ENCODE data around the gene HOXB13.
"Not testable (repeated sequence)": the region's sequence is repeated elsewhere in the genome, so short reads cannot be mapped to it uniquely, and the experiment has no call there.

The HOXB13 gene

GRCh38 chr17:48720266-48721008, 8.1 kb downstream of the HOXB13 start:
- Histone ChIP-seq H3K9me3 (ENCODE audit: insufficient read depth, low read length) (no peaks in the 10 kb centered on the region), H3K4me3 (ENCODE audit: insufficient read length, low read depth) (no peak overlapping the region), H3K9ac (ENCODE audit: insufficient read length, low read depth) (peak overlapping the region; percentile 27), H3K27me3 (ENCODE audit: insufficient read depth, insufficient read length) (peaks cover 95% of the 10 kb centered on the region), H3K4me1 (ENCODE audit: insufficient read depth, insufficient read length) (peaks cover 20% of the 10 kb centered on the region), H3K36me3 (ENCODE audit: insufficient read depth, insufficient read length, low read length) (no peaks in the 10 kb centered on the region)
- no peak for DNase-seq (ENCODE audit: low read depth, low spot score)
- no peak for TF ChIP-seq ZNF274 (IDR thresholded peaks at IDR 0.05; ENCODE audit: low read depth, low read length)
- peak; percentile 61 for TF ChIP-seq SUZ12 (IDR thresholded peaks at IDR 0.05; ENCODE audit: extremely low read depth, insufficient read depth, insufficient read length)

- no peak for TF ChIP-seq SUZ12 (IDR thresholded peaks at IDR 0.05; ENCODE audit: extremely low read depth, insufficient read depth, insufficient read length)
- no peak for TF ChIP-seq YY1 (IDR thresholded peaks at IDR 0.05; ENCODE audit: insufficient read depth, insufficient read length)
- TF ChIP-seq ZNF274 (IDR thresholded peaks at IDR 0.05; ENCODE audit: low read depth, low read length): no peak
- Histone ChIP-seq H3K9me3 (ENCODE audit: insufficient read depth, low read length) (no peaks in the 10 kb centered on the region), H3K9ac (ENCODE audit: insufficient read length, low read depth) (peak overlapping the region; percentile 72), H3K4me1 (ENCODE audit: insufficient read depth, insufficient read length) (peaks cover 20% of the 10 kb centered on the region), H3K36me3 (ENCODE audit: insufficient read depth, insufficient read length, low read length) (no peaks in the 10 kb centered on the region), H3K27me3 (ENCODE audit: insufficient read depth, insufficient read length) (peaks cover 88% of the 10 kb centered on the region), H3K4me3 (ENCODE audit: insufficient read length, low read depth) (peak overlapping the region; percentile 45)
- DNase-seq (ENCODE audit: low read depth, low spot score): peak; percentile 63
Observed at GRCh38 chr17:48719642-48720265, 8.8 kb downstream of the HOXB13 start.

- H3K9ac ChIP-seq (ENCODE audit: insufficient read length, low read depth): peak overlapping the region; percentile 72
- peak overlapping the region; percentile 45 for H3K4me3 ChIP-seq (ENCODE audit: insufficient read length, low read depth)
- peaks cover 20% of the 10 kb centered on the region for H3K4me1 ChIP-seq (ENCODE audit: insufficient read depth, insufficient read length)
- H3K27me3 ChIP-seq (ENCODE audit: insufficient read depth, insufficient read length): peaks cover 81% of the 10 kb centered on the region
- DNase-seq (ENCODE audit: low read depth, low spot score): no peak
- no peaks in the 10 kb centered on the region for H3K36me3 ChIP-seq (ENCODE audit: insufficient read depth, insufficient read length, low read length)
- TF ChIP-seq ZNF274 (IDR thresholded peaks at IDR 0.05; ENCODE audit: low read depth, low read length): no peak
- no peak for TF ChIP-seq YY1 (IDR thresholded peaks at IDR 0.05; ENCODE audit: insufficient read depth, insufficient read length)
- peak; percentile 71 for TF ChIP-seq SUZ12 (IDR thresholded peaks at IDR 0.05; ENCODE audit: extremely low read depth, insufficient read depth, insufficient read length)
- H3K9me3 ChIP-seq (ENCODE audit: insufficient read depth, low read length): no peaks in the 10 kb centered on the region
Observed at GRCh38 chr17:48718761-48719641, 9.5 kb downstream of the HOXB13 start.

GRCh38 chr17:48718227-48718760, 10.3 kb downstream of the HOXB13 start:
- Histone ChIP-seq H3K9ac (ENCODE audit: insufficient read length, low read depth) (peak overlapping the region; percentile 72), H3K27me3 (ENCODE audit: insufficient read depth, insufficient read length) (peaks cover 74% of the 10 kb centered on the region), H3K36me3 (ENCODE audit: insufficient read depth, insufficient read length, low read length) (no peaks in the 10 kb centered on the region), H3K4me3 (ENCODE audit: insufficient read length, low read depth) (peak overlapping the region; percentile 45), H3K9me3 (ENCODE audit: insufficient read depth, low read length) (no peaks in the 10 kb centered on the region), H3K4me1 (ENCODE audit: insufficient read depth, insufficient read length) (peaks cover 20% of the 10 kb centered on the region)
- DNase-seq (ENCODE audit: low read depth, low spot score): no peak
- TF ChIP-seq SUZ12 (IDR thresholded peaks at IDR 0.05; ENCODE audit: extremely low read depth, insufficient read depth, insufficient read length) (no peak), ZNF274 (IDR thresholded peaks at IDR 0.05; ENCODE audit: low read depth, low read length) (no peak), YY1 (IDR thresholded peaks at IDR 0.05; ENCODE audit: insufficient read depth, insufficient read length) (no peak)

- DNase-seq (ENCODE audit: low read depth, low spot score): no peak
- no peaks in the 10 kb centered on the region for H3K9me3 ChIP-seq (ENCODE audit: insufficient read depth, low read length)
- no peak for TF ChIP-seq ZNF274 (IDR thresholded peaks at IDR 0.05; ENCODE audit: low read depth, low read length)
- no peaks in the 10 kb centered on the region for H3K36me3 ChIP-seq (ENCODE audit: insufficient read depth, insufficient read length, low read length)
- peaks cover 20% of the 10 kb centered on the region for H3K4me1 ChIP-seq (ENCODE audit: insufficient read depth, insufficient read length)
- peaks cover 69% of the 10 kb centered on the region for H3K27me3 ChIP-seq (ENCODE audit: insufficient read depth, insufficient read length)
- H3K9ac ChIP-seq (ENCODE audit: insufficient read length, low read depth): no peak overlapping the region
- H3K4me3 ChIP-seq (ENCODE audit: insufficient read length, low read depth): no peak overlapping the region
Observed at GRCh38 chr17:48717367-48718226, 11.0 kb downstream of the HOXB13 start.

GRCh38 chr17:48716549-48716948, 12.0 kb downstream of the HOXB13 start:
- H3K9me3 ChIP-seq (ENCODE audit: insufficient read depth, low read length); DNase-seq (ENCODE audit: low read depth, low spot score); H3K4me3 ChIP-seq (ENCODE audit: insufficient read length, low read depth); H3K9ac ChIP-seq (ENCODE audit: insufficient read length, low read depth); H3K36me3 ChIP-seq (ENCODE audit: insufficient read depth, insufficient read length, low read length): not testable (repeated sequence)
- H3K4me1 ChIP-seq (ENCODE audit: insufficient read depth, insufficient read length): peaks cover 17% of the 10 kb centered on the region
- H3K27me3 ChIP-seq (ENCODE audit: insufficient read depth, insufficient read length): peaks cover 64% of the 10 kb centered on the region

All from NT2/D1 (cell line).